Fibroblast of upper back skin (primary cell): ENCODE data around the gene FHIP2A.
A peak's percentile ranks its signal among the peaks of the same experiment; 100 is the strongest.
"Not testable (repeated sequence)": the region's sequence is repeated elsewhere in the genome, so short reads cannot be mapped to it uniquely, and the experiment has no call there.

ENCODE experiments used
- DNase-seq: peaks from one replicate; pipeline ENCODE4 v3.0.0-alpha.2; 2013

FHIP2A gene

DNA sequence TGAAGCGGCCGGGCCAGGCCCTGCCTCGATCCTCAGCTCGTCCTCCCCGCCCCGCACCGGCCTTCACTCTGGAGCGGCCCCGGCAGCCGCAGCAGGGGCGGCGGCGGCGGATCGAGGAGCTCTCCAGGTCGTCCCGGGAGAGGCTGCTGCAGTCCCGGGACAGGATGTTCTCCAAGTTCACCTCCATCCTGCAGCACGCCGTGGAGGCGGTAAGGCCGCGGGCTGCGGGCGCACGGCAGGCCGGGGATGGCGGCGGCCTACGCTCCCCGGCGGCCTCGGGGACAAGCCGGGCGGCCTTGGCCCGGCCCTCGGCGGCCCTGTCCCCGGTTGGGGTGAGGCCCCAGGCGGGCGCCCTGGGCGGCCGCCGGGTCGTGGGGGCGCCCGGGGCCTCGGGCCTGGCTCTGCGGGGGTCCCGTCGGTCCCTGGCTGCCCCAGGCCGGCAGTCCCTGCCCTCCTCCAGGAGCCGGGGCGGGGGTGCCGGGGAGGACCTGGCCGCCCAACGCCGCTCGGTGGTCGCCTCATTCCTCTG, 399 bp downstream of the FHIP2A start:
- DNase-seq = peak; percentile 34

DNA sequence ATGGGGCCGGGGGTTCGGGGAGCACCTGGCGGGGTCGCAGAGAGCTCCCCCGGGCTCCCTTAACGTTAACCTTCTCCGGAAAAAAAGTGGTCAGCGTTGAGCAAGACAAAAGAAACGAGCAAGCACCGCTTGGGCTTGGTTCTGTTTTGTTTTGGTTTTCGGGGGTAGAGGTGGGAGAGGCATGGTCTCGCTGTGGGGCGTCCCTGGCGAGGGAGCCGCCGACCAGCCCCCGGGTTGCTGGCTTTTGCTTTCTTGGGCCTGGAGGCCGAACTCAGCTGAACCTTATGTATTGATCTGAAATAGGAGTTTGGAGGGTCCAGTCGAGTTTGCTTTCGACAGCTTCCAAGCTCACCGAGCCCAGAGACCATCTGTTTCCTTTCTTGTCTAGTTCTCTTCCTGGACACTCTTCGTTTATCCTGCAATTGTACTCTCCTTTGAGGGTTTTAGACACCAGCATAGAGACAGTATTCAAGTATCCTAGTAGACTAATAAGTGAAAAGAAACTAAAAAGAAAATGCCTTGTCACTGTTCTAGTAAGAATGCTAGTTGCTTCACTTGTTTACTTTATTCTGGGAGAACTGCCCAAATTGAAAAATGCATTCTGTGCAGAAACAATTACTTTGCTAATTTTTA, 980 bp downstream of the FHIP2A start:
- peak; percentile 29 for DNase-seq

DNA sequence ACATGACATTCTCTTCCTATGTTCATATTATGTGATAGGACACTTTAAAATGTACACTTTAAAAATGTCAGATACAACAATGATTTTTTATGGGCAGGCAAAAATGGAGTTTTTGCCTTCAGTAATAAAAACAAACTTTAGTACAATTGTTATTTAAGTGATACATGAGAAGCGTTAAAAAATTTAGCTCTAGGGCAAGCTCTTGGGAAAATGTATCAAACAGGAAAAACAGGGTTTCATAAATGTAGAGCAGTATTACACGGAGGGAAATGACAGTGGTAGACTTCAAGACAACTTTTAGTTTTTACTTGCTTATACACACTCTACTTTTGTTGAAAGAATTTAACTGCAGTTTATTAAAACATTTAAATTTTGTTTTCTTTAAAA, 1.5 kb downstream of the FHIP2A start:
- no peak for DNase-seq

DNA sequence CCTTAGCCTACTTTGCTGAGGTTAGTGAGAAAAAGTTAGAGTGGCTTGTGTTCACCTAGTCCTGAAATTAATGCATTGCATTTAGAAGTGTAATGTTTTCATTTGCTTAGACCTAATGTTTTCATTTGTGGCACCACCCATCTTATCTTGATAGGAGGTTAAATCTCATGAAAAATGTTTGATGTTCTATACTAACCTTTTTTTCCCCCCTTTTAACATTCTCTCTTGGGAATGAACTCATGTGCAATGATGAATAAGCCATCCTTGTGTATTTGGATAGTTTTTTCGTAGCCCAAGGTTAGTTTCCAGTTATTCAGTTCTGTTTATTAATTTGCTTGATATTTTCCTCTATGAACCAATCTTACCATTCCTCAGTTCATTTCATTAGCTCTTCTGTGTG, 2.8 kb downstream of the FHIP2A start:
- peak; percentile 29 for DNase-seq

DNA sequence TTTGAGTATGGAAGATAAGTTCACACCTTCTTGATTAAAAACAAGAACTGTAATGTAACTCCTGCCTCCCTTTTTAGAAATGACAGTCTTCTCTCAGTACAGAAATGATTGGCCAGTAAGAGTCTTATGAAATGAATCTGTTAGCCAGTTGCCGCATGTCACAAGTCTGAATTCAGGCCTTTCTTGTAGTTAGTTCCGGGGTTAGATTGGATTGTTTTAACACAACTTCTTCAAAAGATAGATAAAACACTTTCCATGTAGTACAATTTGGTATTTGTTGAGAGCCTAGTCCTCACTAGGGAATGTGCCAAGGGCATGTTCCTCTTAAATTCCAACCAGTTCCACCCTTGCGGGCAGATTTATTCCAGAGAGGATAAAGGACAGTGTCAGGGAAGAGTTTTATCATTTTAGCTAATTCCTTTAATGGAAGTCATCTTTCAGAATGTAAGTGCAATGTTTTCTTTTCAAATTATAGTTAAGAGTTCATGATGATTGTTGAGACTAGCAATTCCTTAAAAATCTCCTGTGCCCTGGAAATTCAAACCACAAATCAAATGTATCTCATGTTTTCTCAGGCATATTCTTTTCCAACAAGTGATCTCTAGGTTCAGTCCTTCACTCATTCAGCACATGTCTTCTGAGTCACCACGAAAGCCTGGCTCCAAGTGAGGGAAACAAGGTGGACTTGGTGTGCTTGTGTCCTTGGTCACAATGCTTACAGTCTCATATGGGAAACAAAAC, 4.1 kb downstream of the FHIP2A start:
- peak; percentile 77 for DNase-seq

DNA sequence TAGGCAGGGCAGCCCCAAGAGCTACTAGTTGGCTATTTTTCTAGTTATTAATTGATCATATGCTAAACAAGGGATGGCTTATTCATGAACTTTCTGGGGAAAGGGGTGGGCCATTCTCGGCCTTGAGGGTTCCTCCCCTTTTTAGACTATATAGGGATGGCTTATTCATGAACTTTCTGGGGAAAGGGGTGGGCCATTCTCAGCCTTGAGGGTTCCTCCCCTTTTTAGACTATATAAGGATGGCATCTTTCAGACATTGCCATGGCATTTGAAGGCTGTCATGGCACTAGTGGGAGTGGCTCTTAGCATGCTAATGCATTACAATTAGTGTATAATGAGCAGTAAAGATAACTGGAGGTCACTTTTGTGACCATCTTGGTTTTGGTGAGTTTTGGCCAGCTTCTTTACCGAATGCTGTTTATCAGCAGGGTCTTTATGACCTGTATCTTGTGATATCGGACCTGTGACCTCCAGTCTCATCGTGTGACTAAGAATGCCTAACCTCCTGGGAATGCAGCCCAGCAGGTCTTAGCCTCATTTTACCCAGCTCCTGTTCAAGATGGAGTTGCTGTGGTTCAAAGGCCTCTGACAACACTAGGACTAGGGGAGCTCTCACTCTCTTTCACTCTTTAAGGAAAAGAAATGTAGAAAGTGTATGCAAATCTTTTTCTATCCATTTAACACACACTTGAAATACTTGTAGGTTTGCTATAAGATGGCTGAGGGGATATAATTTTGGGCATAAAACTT, 7.8 kb downstream of the FHIP2A start:
- no peak for DNase-seq

DNA sequence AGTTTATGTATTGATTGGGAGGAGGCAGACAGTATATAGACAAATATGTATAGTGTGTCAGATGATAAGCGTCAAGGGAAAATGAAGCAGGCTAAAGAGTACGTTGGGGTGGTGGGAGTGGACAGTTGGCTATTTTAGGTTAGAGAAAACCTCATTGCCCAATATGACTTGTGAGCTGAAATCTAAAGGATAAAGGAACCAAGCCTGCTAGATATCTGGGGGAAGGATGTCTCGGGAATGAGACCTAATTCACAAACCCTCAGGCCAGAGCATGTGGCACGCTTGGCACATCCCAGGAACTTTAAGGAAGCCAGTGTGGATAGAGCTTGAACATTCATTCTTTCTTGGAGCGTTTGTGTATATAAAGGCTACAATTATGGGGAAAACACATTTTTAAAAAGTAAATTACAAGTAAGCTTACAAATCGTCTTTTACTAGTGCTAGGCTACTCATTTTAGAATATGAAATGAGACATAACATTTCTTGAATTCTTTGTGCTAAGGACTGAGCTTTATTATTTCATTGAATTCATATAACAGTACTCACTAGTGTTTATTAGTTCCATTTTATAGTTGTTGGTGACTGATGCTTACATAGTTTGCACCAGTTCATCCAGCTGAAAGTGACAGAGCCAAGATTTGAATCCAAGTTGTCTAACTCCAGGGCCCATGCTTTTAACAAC, 9.7 kb downstream of the FHIP2A start:
- DNase-seq = no peak

DNA sequence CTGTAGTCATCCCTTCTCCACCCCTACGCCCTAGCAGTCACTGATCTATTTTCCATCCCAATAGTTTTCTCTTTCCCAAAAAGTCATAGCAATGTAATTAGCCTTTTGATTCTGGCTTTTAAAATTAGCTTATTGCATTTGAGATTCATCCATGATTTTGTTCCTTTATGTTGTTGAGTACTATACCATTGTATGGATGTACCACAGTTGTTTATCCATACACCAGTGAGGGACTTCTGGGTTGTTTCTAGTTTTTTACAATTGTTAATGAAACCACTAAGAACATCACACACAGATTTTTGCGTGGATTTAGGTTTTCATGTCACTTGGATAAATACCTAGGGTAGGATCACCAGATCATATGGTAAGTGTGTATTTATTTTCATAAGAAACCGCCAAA, 16.1 kb downstream of the FHIP2A start:
- DNase-seq = no peak

DNA sequence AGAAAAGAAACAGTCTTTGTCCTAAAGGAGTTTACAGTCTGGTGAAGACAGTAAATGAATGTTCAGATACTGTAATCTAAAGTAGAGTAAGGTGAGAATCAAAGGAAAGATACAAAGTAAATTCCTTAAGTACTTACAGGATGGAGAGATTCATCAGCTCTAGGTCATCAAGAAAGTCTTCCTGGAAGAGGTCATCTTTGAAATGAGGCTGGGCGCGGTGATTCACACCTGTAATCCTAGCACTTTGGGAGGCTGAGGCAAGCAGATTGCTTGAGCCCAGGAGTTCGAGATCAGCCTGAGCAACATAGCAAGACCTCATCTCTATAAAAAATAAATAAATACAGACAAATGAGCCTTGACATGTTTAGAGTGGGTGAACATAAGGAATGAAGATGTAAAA, 18.3 kb downstream of the FHIP2A start:
- DNase-seq = no peak

DNA sequence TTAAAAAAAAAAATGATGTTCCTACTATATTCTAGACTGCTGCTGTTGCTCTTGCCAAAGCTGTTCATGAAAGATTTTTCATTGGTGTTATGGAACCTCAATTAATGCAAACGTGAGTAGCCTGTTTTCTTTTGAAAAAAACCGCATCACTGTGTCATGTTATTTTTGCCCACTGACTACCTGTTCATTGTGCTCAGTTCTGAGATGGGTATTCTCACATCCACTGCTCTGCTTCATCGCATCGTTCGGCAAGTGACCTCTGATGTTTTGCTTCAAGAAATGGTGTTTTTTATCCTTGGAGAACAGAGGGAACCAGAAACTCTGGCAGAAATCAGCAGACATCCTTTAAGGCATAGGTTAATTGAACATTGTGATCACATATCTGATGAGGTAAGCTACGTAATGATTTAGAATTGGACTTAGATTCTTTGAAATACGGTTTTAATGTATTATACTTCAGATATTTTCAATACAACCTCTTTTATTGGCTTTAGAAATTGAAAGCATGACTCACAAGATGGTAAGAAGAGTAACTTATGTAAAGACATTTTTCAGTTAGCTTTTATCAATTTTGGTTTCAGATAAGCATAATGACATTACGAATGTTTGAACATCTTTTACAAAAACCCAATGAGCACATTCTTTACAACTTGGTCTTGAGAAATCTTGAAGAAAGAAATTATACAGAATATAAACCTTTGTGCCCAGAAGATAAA, 24.6 kb downstream of the FHIP2A start:
- DNase-seq = no peak

DNA sequence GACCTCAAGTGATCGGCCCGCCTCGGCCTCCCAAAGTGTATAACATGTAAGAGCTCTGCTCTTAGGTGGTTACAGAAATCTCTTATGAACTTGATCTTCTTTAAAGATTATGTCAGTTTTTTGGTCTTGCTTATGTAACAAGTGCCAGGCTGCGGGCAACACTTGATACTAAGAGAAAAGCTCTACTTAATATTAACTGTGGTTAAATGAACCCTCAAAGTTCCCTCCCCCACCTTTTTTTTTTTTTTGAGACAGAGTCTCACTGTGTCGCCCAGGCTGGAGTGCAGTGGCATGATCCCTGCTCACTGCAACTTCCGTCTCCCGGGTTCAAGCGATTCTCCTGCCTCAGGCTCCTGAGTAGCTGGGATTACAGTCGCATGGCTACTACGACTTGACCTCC, 25.9 kb downstream of the FHIP2A start:
- DNase-seq = not testable (repeated sequence)

DNA sequence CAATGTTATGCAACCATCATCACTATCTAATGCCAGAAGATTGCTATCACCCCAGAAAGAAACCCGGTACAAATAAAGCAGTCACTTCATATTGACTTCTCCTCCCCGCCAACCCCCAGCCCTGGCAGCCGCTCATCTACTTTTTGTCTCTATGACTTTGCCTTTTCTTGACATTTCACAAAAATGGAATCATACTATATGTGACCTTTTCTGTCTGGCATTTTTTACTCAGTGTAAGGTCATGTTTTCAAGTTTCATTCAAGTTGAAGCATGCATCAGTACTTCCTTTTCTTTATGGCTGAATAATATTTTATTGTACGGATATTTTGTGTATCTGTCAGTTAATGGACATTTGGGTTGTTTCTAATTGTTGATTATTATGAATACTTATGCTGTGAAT, 28.1 kb downstream of the FHIP2A start:
- no peak for DNase-seq

DNA sequence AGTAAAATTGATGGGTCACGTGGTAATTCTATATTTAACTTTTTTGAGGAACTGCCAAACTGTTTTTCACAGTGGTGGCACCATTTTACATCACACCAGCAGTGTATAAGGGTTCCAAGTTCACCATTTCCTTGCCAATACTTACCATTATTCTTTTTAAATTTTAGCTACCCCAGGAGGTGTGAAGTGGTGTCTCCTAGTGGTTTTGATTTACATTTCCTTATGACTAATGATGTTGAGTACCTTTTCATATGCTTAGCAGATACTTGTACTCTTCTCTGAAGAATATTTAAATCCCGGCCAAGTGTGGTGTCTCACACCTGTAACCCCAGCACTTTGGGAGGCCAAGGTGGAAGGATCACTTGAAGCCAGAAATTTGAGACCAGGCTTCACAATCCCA, 28.5 kb downstream of the FHIP2A start:
- no peak for DNase-seq

DNA sequence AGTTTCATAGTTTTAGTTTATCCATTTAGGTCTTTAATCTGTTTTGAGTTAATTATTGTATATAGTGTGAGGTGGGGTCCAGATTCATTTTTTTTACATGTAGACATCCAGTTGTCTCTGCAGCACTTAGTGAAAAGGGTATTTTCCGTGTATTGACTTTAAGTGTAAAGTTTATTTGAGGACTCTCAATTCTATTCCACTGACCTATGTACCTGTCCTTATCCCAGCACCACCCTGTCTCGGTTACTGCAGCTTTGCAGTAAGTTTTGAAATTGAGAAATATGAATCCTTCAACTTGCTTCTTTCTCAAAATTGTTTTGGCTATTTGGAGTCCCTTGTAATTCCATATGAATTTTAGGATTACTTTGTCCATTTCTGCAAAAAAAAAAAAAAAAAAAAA, 29.8 kb downstream of the FHIP2A start:
- DNase-seq = no peak

DNA sequence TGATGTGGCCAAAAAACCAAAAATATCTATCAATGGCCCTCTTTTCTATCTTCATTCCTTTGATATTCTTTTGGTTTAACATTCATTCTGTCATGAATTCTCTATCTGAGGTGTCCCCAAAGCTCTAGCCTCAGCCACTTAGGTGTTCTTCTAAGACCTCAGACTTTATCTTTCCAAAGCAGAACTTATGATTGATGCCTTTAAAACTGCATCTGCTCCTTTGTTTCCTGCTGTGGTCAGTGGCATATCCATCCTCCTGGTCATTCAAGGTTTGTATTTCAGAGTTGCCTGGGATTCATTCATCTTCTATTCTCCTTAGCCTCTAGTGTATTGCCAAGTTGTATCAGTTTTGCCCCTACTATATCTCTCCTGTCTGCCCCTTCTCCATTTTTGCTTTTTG, 30.6 kb downstream of the FHIP2A start:
- no peak for DNase-seq

DNA sequence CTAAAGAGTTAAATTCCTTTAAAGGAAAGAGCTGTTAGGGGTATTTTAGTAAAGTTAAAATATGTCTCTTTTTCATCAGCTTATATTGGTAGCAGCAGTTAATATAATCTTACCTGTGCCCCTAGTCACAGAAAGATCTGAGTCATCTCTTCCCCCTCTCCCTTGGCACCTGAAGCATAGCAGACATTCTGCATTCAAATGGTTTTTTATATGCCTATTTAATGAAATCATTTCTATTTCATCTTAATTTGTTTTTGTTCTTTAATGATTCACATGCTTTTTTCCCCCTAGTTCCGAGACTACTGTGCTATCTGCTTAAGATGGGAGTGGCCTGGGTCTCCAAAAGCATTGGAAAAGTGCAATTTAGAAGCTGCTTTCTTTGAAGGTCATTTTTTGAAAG, 33.3 kb downstream of the FHIP2A start:
- DNase-seq = no peak

DNA sequence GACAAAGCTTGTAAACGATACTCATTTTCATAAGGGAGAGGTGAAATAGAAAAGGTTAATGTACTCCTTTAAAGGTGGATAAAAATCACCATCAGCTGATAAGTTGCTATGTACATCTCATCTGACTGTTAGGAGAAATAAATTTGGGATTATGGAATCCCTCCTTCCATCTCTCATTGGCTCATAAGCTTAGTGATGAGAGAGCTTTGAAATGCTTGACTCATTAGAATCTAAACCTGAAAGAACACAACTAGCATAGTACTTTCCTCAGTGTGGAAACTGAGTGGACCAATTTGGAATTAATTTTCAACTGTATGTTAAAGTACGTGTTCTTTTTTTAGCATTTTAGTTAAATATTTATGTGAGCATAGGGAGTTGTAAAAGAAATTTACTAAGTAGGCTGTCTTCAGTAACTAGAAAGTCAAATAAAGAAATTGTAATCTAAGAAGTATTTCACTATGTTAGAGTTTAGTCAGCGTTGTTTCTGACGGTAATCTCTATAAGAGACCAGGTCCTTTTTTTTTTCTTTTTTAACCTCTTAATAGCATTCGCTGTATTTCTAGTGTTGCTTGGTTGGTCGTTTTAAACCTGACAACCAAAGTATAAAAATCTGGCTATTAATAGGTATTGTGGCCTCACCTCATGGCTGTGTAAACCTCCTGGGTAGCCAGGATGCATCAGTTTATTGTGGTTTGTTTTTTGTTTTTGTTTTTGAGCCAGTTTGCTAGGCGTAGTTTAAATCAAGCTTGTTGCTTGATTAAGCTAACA, 34.4 kb downstream of the FHIP2A start:
- DNase-seq = peak; percentile 31

DNA sequence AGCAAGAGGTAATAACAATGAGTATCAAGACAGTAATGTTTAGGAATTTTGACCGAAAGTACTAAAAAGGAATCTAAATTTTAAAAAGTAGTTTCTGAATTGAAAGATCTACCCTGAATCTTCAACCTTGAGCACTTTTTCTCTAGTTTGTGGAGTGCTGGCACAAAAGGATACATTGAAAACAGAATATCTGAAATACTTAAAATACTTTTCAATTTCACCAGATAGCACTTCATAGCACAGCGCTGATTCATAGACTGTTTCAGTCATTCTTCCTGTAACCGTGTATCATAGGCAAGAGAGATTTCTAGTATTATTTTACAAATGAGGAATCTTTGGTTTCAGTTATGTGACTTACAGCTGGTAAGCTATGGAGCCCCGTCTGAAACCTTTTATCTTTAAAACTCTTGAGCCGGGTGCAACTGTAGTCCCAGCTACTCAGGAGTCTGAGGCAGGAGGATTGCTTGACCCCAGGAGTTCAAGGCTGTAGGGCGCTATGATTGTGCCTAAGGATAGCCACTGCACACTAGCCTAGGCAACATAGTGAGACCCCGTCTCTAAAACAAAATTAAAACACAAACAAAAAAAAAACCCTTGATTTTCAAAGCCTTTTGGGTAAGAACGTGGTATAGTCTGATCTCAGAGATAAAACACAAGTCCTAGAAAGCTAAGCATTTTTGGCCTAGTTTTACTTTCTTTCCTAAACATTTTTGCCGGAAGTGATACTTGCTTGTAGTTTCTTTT, 35.1 kb downstream of the FHIP2A start:
- peak; percentile 91 for DNase-seq

DNA sequence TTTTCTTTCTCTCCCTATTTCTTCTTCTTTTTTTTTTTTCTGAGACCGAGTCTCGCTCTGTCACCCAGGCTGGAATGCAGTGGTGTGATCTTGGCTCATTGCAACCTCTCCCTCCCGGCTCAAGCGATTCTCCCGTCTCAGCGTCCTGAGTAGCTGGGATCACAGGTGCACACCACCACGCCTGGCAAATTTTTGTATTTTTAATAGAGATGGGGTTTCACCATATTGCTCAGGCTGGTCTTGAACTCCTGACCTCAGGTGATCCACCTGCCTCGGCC, 35.6 kb downstream of the FHIP2A start:
- not testable (repeated sequence) for DNase-seq

DNA sequence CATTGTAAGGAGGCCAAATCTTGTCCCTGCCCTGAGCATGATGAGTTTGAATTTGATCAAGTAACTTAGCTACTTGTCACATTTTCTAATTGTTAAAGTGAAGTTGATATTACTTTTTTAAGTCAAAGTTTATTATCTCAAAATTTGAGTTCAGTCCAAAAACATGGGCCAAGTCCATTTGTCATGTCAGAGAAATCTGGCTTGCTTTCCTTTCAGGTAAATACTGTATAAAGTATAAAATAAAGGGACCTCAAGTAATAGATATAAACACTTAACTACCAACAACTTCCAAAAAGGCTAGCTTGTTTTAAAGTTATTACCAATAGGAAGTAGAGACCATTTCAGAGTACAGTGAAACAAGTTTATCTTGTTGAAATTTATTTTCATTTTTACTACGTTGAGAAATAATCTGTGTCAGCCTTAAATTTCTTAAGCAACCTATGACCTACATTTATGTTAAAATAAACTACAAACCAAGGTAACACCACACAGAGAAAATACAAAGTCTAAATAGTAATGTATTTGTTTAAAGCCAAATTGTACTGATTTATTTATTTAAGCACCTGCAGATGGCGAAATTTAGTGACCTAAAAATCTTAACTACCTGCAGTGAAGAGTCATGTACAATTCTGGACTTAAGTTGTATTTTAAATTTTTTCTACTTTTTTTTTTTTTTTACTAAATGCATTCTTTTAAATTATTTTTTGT, 36.5 kb downstream of the FHIP2A start:
- no peak for DNase-seq

DNA sequence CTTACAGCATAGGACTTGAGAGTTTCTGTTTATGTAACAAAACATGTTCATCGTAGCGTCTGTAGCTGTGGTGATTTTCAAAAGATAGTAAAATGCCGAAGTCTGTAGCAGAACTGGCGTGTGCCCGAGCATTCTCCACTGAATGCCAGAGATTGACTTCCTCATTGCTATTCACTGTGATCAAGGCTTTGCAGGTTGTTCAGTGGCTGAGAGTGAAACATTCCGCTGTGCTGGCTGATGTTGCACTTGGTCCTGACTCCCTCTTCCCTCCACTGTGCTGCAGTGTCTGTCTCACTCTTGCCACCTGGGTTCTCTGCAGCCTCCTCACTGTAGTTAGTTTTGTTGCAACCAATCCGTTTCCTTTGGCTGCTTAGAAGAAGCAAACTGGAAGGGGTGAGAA, 37.6 kb downstream of the FHIP2A start:
- DNase-seq = no peak
